Gastrocnemius medialis (tissue), 4 donors: ENCODE data around the gene KRT77.

ENCODE experiments used
- CTCF ChIP-seq, 5 experiments: fragments of 450-650 bp in 3 of 5; fragments of 200-600 bp in 2 of 5; sonication (generic) in 2 of 5; IDR thresholded peaks in 4 of 5; conservative IDR thresholded peaks in 1 of 5; 1 replicate in 4 of 5; 2 replicates in 1 of 5; pipeline ENCODE4 v1.5.1; 2016 to 2019; ENCODE audit warnings: antibody characterized with exemption in 5 of 5, mild to moderate bottlenecking in 3 of 5, moderate library complexity in 3 of 5
- POLR2A ChIP-seq, 2 donors: fragments of 450-650 bp; IDR thresholded peaks; one replicate each; pipeline ENCODE4 v1.6.1; 2017; ENCODE audit warnings: antibody characterized with exemption in 2 of 2, mild to moderate bottlenecking in 2 of 2, moderate library complexity in 2 of 2

DNA sequence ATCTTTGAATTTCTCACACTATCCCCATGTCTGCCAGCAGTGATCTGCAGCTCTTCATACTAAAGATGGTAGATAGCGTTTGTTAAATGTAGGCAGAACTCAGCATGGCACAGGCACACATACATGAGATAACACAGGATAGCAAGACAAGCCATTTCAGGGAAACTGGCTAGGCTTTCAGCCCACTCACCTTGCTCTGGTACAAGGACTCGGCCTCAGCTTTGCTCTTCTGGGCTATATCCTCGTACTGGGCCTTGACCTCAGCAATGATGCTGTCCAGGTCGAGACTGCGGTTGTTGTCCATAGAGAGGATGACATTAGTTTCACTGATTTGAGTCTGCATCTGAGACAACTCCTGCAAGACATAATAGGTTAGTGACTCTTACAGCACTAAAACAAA, 26.2 kb downstream of the KRT77 start:
- TF ChIP-seq CTCF (IDR thresholded peaks at IDR 0.05 in 4 of 5, conservative IDR thresholded peaks at IDR 0.05 in 1 of 5) (no peak), POLR2A (IDR thresholded peaks at IDR 0.05) (no peak)
